Tibial nerve (tissue), 4 donors: ENCODE measurements around the gene CIROP. TPM values are rescaled to one million over a fixed set of nuclear protein-coding genes. Genes with fewer than 3 reads are reported as not detected.

Source experiments
- DNase-seq, 2 donors: peaks; one replicate each; pipeline ENCODE4 v3.0.0-alpha.2; 2019; ENCODE audit warnings: low spot score in 2 of 2
- H3K27ac ChIP-seq, 4 donors: fragments of 200-600 bp; sonication (generic) in 3 of 4; one replicate each; pipeline ENCODE4 v1.5.1; 2017 to 2019; ENCODE audit warnings: mild to moderate bottlenecking in 1 of 4
- H3K27me3 ChIP-seq, 2 donors: fragments of 200-600 bp; sonication (generic) in 1 of 2; one replicate each; pipeline versions ENCODE4 v1.5.1 to v1.6.0; 2017 to 2019
- H3K36me3 ChIP-seq, 3 donors: fragments of 200-600 bp; sonication (generic); one replicate each; pipeline ENCODE4 v1.5.1; 2018 to 2019
- H3K4me1 ChIP-seq, 4 donors: fragments of 200-600 bp; sonication (generic) in 3 of 4; one replicate each; pipeline ENCODE4 v1.5.1; 2017 to 2019
- H3K4me3 ChIP-seq, 4 donors: fragments of 200-600 bp; sonication (generic) in 3 of 4; one replicate each; pipeline ENCODE4 v1.5.1; 2017 to 2019; ENCODE audit warnings: mild to moderate bottlenecking in 1 of 4, moderate library complexity in 1 of 4
- H3K9me3 ChIP-seq, 4 donors: fragments of 200-600 bp; sonication (generic) in 3 of 4; one replicate each; pipeline ENCODE4 v1.5.1; 2017 to 2019
- EP300 ChIP-seq, 2 donors: sonication (generic); formaldehyde crosslinking; IDR thresholded peaks; one replicate each; pipeline ENCODE4 v1.6.1; 2017; ENCODE audit warnings: antibody characterized with exemption in 2 of 2, mild to moderate bottlenecking in 1 of 2
- POLR2A ChIP-seq, 2 donors: fragments of 450-650 bp; IDR thresholded peaks; one replicate each; pipeline ENCODE4 v1.6.1; 2017; ENCODE audit warnings: antibody characterized with exemption in 2 of 2, mild to moderate bottlenecking in 2 of 2, moderate library complexity in 2 of 2
- WGBS, 2 donors: methylation state at CpG; one replicate each; pipeline ENCODE4 v1.1.5; 2018; 5-methylcytosine and 5-hydroxymethylcytosine counted together
- total RNA-seq, 4 donors: library from RNA; depleted of rRNA; stranded (reverse); fragments of >200 nt; gene quantifications; one replicate each; pipeline ENCODE4 v1.1.0, GENCODE V29; 2016
- TF ChIP-seq, protein P1 (sequence below), 5 experiments: fragments of 200-600 bp in 3 of 5; fragments of 450-650 bp in 2 of 5; sonication (generic) in 3 of 5; IDR thresholded peaks; one replicate each; pipeline ENCODE4 v1.5.1; 2016 to 2019; ENCODE audit warnings: antibody characterized with exemption in 5 of 5, mild to moderate bottlenecking in 3 of 5, moderate library complexity in 2 of 5

Gene CIROP
- total RNA-seq, 4 donors from 2014 or later: not detected

DNA sequence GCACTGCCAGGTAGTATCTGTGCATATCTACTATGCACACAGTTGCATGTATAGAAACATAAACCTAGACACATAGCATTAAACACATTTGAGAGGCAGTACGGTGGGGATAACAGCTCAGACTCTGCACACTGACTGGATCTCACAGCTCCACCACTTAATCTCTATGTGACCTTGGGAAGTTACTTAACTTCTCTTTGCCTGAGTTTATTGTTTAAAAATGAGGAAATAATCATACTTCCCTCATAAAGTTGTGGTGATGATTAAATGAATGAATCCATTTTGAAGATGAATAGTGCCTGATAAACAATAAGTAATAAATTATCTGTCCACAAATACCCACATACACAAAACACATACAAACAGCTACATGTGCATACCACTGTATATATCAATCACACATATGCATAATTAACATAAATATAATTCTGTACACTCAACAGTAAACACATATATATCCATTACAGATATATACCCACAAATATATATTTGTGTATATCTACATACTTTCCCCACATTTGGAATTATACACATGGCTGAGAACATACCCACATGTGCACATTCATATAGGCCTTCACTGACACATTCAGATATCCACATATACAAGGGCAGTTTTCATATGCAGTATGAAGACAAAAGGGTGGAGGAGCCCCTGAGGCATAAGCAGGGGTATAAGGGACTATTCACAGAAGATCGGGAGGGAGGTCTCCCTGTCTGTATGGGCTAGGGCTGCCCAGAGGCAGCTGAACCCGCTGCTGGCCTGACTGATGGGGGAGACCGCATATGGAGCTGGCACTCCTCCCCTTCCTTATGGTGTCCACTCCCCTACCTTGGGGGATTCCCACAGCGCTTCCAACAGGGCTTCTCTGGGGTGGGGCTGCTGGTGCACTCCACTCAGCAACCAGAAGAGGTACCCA is 53.4 kb downstream of the CIROP start:
- H3K4me3 ChIP-seq: no peak overlapping the region
- no peak overlapping the region for H3K27ac ChIP-seq
- no peaks in the 10 kb centered on the region for H3K27me3 ChIP-seq
- no peak for DNase-seq
- TF ChIP-seq EP300 (IDR thresholded peaks at IDR 0.05): no peak
- no peak for TF ChIP-seq POLR2A (IDR thresholded peaks at IDR 0.05)
- TF ChIP-seq, protein P1, sequence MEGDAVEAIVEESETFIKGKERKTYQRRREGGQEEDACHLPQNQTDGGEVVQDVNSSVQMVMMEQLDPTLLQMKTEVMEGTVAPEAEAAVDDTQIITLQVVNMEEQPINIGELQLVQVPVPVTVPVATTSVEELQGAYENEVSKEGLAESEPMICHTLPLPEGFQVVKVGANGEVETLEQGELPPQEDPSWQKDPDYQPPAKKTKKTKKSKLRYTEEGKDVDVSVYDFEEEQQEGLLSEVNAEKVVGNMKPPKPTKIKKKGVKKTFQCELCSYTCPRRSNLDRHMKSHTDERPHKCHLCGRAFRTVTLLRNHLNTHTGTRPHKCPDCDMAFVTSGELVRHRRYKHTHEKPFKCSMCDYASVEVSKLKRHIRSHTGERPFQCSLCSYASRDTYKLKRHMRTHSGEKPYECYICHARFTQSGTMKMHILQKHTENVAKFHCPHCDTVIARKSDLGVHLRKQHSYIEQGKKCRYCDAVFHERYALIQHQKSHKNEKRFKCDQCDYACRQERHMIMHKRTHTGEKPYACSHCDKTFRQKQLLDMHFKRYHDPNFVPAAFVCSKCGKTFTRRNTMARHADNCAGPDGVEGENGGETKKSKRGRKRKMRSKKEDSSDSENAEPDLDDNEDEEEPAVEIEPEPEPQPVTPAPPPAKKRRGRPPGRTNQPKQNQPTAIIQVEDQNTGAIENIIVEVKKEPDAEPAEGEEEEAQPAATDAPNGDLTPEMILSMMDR (IDR thresholded peaks at IDR 0.05): no peak
- WGBS, 2 donors: 66 to 70% methylated on average over 5 of the region's 5 CpGs
- H3K9me3 ChIP-seq: no peaks in the 10 kb centered on the region
- H3K36me3 ChIP-seq: no peaks in the 10 kb centered on the region
- H3K4me1 ChIP-seq: peaks cover 0 to 7% (median 2%) of the 10 kb centered on the region in 4 donors

Other genes starting within 250 kb of the CIROP start
- 100 to 1,000 TPM in 2 of 4 donors, 10 to 100 TPM in 2; 82.3 to 151 (median 97.0) TPM for gene LRP10, start 233.2 kb downstream of the CIROP start, total RNA-seq
- gene REM2, start 221.8 kb downstream of the CIROP start, total RNA-seq: under 1 TPM in 2 of 4 donors, not detected in 2; 0.42 to 0.44 TPM
- gene RBM23, start 185.8 kb downstream of the CIROP start, total RNA-seq: 100 to 1,000 TPM in 3 of 4 donors, 10 to 100 TPM in 1; 81.9 to 633 (median 298) TPM
- gene PRMT5, start 175.6 kb downstream of the CIROP start, total RNA-seq: 10 to 100 TPM; 60.6 to 82.5 (median 76.8) TPM
- gene HAUS4, start 147.9 kb downstream of the CIROP start, total RNA-seq: 100 to 1,000 TPM in 1 of 4 donors, 10 to 100 TPM in 3; 52.1 to 104 (median 74.3) TPM
- 10 to 100 TPM; 22.8 to 33.5 (median 28.4) TPM for gene AJUBA, start 122.4 kb downstream of the CIROP start, total RNA-seq
- gene C14orf93, start 94.8 kb downstream of the CIROP start, total RNA-seq: 10 to 100 TPM in 1 of 4 donors, 1 to 10 TPM in 3; 8.4 to 18.6 (median 9.5) TPM
- gene PSMB5, start 70.1 kb downstream of the CIROP start, total RNA-seq: 100 to 1,000 TPM in 3 of 4 donors, 10 to 100 TPM in 1; 90.2 to 154 (median 113) TPM
- not detected for gene PSMB11, start 62.8 kb downstream of the CIROP start, total RNA-seq
- gene CDH24, start 47.5 kb downstream of the CIROP start, total RNA-seq: 10 to 100 TPM in 1 of 4 donors, 1 to 10 TPM in 3; 3.9 to 11.1 (median 6.0) TPM
- 100 to 1,000 TPM in 3 of 4 donors, 10 to 100 TPM in 1; 96.5 to 143 (median 108) TPM for gene ACIN1, start 9.9 kb downstream of the CIROP start, total RNA-seq
- gene C14orf119, start 9.5 kb downstream of the CIROP start, total RNA-seq: 10 to 100 TPM; 15.5 to 35.1 (median 21.7) TPM
- not detected for gene CEBPE, start 14.3 kb upstream of the CIROP start, total RNA-seq
- gene SLC7A8, start 78.7 kb upstream of the CIROP start, total RNA-seq: 10 to 100 TPM; 26.2 to 41.4 (median 37.5) TPM
- not detected for gene RNF212B, start 132.9 kb upstream of the CIROP start, total RNA-seq
- 10 to 100 TPM in 2 of 4 donors, 1 to 10 TPM in 2; 7.5 to 35.2 (median 10.2) TPM for gene HOMEZ, start 181.1 kb upstream of the CIROP start, total RNA-seq
- 10 to 100 TPM; 15.0 to 29.1 (median 19.2) TPM for gene PPP1R3E, start 197.9 kb upstream of the CIROP start, total RNA-seq
- gene BCL2L2, start 201.8 kb upstream of the CIROP start, total RNA-seq: 10 to 100 TPM; 49.8 to 87.3 (median 56.5) TPM
- gene PABPN1, start 216.5 kb upstream of the CIROP start, total RNA-seq: 10 to 100 TPM; 52.1 to 80.8 (median 64.5) TPM
- 10 to 100 TPM; 55.9 to 91.0 (median 58.3) TPM for gene SLC22A17, start 247.9 kb upstream of the CIROP start, total RNA-seq